Sigmoid colon (tissue), 7 donors: ENCODE results near the gene TNNI3. TPM values are rescaled to one million over a fixed set of nuclear protein-coding genes. Genes with fewer than 3 reads are reported as not detected.

ENCODE experiments used
- DNase-seq: peaks from one replicate; pipeline ENCODE4 v3.0.0-alpha.2; 2019
- H3K27ac ChIP-seq, 4 donors: fragments of 200-600 bp; sonication (generic); one replicate each; pipeline ENCODE4 v1.5.1; 2016 to 2019; ENCODE audit warnings: mild to moderate bottlenecking in 1 of 4
- H3K27me3 ChIP-seq, 3 donors: fragments of 200-600 bp; sonication (generic); one replicate each; pipeline ENCODE4 v1.5.1; 2019; ENCODE audit warnings: mild to moderate bottlenecking in 1 of 3
- H3K36me3 ChIP-seq, 4 donors: fragments of 200-600 bp; sonication (generic); one replicate each; pipeline ENCODE4 v1.5.1; 2016 to 2019
- H3K4me1 ChIP-seq, 4 donors: fragments of 200-600 bp; sonication (generic); one replicate each; pipeline ENCODE4 v1.5.1; 2017 to 2019
- H3K4me3 ChIP-seq, 4 donors: fragments of 200-600 bp; sonication (generic); one replicate each; pipeline ENCODE4 v1.5.1; 2017 to 2019; ENCODE audit warnings: mild to moderate bottlenecking in 2 of 4, moderate library complexity in 1 of 4
- H3K9me3 ChIP-seq, 4 donors: fragments of 200-600 bp in 3 of 4; sonication (generic) in 3 of 4; one replicate each; pipeline versions ENCODE4 v1.5.1 to v1.6.1; 2013 to 2019
- CTCF ChIP-seq, 4 experiments: fragments of 450-650 bp in 3 of 4; fragments of 200-600 bp in 1 of 4; IDR thresholded peaks; one replicate each; pipeline ENCODE4 v1.5.1; 2016 to 2019; ENCODE audit warnings: antibody characterized with exemption in 4 of 4, mild to moderate bottlenecking in 3 of 4, moderate library complexity in 2 of 4
- EP300 ChIP-seq, 4 donors: sonication (generic); formaldehyde crosslinking; IDR thresholded peaks; one replicate each; pipeline ENCODE4 v1.6.1; 2017; ENCODE audit warnings: antibody characterized with exemption in 4 of 4
- POLR2A ChIP-seq, 2 donors: fragments of 450-650 bp; IDR thresholded peaks; one replicate each; pipeline ENCODE4 v1.6.1; 2016; ENCODE audit warnings: antibody characterized with exemption in 2 of 2, mild to moderate bottlenecking in 2 of 2, moderate library complexity in 2 of 2
- POLR2AphosphoS5 ChIP-seq, 4 donors: sonication (generic); formaldehyde crosslinking; IDR thresholded peaks; one replicate each; pipeline ENCODE4 v1.6.1; 2017; ENCODE audit warnings: antibody characterized with exemption in 4 of 4
- WGBS, 2 donors: extraction: QIAGEN DNeasy Blood & Tissue Kit; methylation state at CpG; one replicate each; pipeline ENCODE4 v1.1.7; 2013; 5-methylcytosine and 5-hydroxymethylcytosine counted together
- intact Hi-C: fragments of 100-400 bp; cut with DNase I; formaldehyde crosslinking; loops from one replicate; pipeline ENCODE4 v1.15.1; 2023
- polyA plus RNA-seq, 3 donors: library from polyadenylated mRNA; stranded (reverse); fragments of 200-250 nt; gene quantifications; one replicate each; pipeline ENCODE4 v1.2.3, GENCODE V29; 2013
- total RNA-seq, 4 donors: library from RNA; depleted of rRNA; stranded (reverse); fragments of >200 nt; gene quantifications; one replicate each; pipeline ENCODE4 v1.1.0, GENCODE V29; 2016
- donor health status: healthy with polysubstance abuse.
- donor health status: Bipolar disorder and iron deficiency.
- donor health status: healthy.

Gene TNNI3
- total and polyA plus RNA-seq, 7 donors, result 3.6 to 45.5 (median 3.6) TPM; not detected in 4

GRCh38 chr19:55198651-55199050 is 41.1 kb upstream of the TNNI3 start:
- DNase-seq, result no peak
- no peaks in the 10 kb centered on the region for H3K4me1 ChIP-seq
- H3K27me3 ChIP-seq, result no peaks in the 10 kb centered on the region
- H3K36me3 ChIP-seq, result no peaks in the 10 kb centered on the region
- no peak overlapping the region for H3K27ac ChIP-seq
- TF ChIP-seq POLR2AphosphoS5 (IDR thresholded peaks at IDR 0.05) (no peak), EP300 (IDR thresholded peaks at IDR 0.05) (no peak)
- WGBS, 2 donors, result 77% methylated on average over 5 of the region's 5 CpGs
- intact Hi-C loops, result no loop called here
- H3K4me3 ChIP-seq, result no peak overlapping the region
- no peaks in the 10 kb centered on the region for H3K9me3 ChIP-seq

DNA sequence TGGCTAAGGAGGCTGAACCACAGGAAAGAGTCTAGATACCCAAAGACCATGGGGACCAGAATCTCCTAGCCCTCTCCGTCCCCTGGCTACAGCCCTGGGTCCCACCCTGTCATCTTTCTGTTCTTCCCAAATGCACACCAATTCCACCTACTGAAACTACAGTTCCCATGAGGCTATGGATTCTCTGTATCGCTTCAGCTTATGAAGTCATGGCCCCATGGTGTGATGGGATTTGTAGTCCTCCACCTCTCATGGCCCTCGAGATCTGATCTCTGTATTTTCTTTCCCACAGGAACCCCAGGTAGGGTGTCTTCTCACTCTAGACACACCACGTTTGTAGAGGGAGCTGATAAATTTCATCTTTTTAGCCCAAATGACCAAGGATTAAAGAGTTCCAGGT is 40.0 kb upstream of the TNNI3 start:
- intact Hi-C loops, result no loop called here
- DNase-seq, result no peak
- WGBS, 2 donors, result 73 to 84% methylated on average over 4 of the region's 4 CpGs
- H3K27me3 ChIP-seq, result peaks cover 0 to 6% (median 0%) of the 10 kb centered on the region in 3 donors
- no peak for TF ChIP-seq POLR2AphosphoS5 (IDR thresholded peaks at IDR 0.05)
- no peak for TF ChIP-seq EP300 (IDR thresholded peaks at IDR 0.05)
- no peak for TF ChIP-seq POLR2A (IDR thresholded peaks at IDR 0.05)
- no peak overlapping the region for H3K4me3 ChIP-seq
- H3K27ac ChIP-seq, result no peak overlapping the region
- H3K4me1 ChIP-seq, result no peaks in the 10 kb centered on the region
- H3K9me3 ChIP-seq, result no peaks in the 10 kb centered on the region
- no peaks in the 10 kb centered on the region for H3K36me3 ChIP-seq

GRCh38 chr19:55196803-55197202 is 39.3 kb upstream of the TNNI3 start:
- H3K27me3 ChIP-seq, result peaks cover 0 to 9% (median 0%) of the 10 kb centered on the region in 3 donors
- 91 to 94% methylated on average over 10 of the region's 10 CpGs for WGBS, 2 donors

DNA sequence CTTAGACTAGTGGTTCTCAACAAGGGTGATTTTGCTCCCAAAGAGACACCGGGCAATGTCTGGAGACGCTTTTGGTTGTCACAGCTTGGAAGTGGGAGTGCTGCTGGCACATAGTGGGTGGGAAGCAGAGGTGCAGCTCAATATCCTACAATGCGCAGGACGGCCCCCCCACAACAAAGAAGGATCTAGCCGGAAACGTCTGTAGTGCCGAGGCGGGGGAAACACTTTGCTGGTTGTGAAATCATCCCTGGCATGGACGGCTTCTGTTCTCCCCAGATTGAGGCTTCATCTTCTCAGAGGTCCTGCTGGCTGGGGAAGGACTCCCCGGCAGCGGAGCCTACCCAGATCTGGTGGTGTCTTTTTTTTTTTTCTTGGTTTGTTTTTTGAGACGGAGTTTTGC is 35.9 kb upstream of the TNNI3 start:
- DNase-seq, result no peak
- no peak for TF ChIP-seq CTCF (IDR thresholded peaks at IDR 0.05)
- no peak for TF ChIP-seq POLR2AphosphoS5 (IDR thresholded peaks at IDR 0.05)
- TF ChIP-seq EP300 (IDR thresholded peaks at IDR 0.05), result no peak
- TF ChIP-seq POLR2A (IDR thresholded peaks at IDR 0.05), result no peak
- H3K4me3 ChIP-seq, result no peak overlapping the region
- peaks cover 0 to 9% (median 0%) of the 10 kb centered on the region in 3 donors for H3K27me3 ChIP-seq
- H3K9me3 ChIP-seq, result no peaks in the 10 kb centered on the region
- no peak overlapping the region for H3K27ac ChIP-seq
- H3K4me1 ChIP-seq, result no peaks in the 10 kb centered on the region
- no peaks in the 10 kb centered on the region for H3K36me3 ChIP-seq
- 82 to 88% methylated on average over 12 of the region's 12 CpGs for WGBS, 2 donors
- intact Hi-C loops, result no loop called here

More at GRCh38 chr19:55196803-55197202, 39.3 kb upstream of the TNNI3 start:
- Histone ChIP-seq H3K4me1 (no peaks in the 10 kb centered on the region), H3K9me3 (no peaks in the 10 kb centered on the region), H3K27ac (no peak overlapping the region), H3K36me3 (no peaks in the 10 kb centered on the region), H3K4me3 (no peak overlapping the region)
- DNase-seq, result no peak
- TF ChIP-seq EP300 (IDR thresholded peaks at IDR 0.05) (no peak), CTCF (IDR thresholded peaks at IDR 0.05) (no peak), POLR2AphosphoS5 (IDR thresholded peaks at IDR 0.05) (no peak), POLR2A (IDR thresholded peaks at IDR 0.05) (no peak)
- intact Hi-C loops, result no loop called here

- 75 to 84% methylated on average over 15 of the region's 15 CpGs for WGBS, 2 donors
- H3K27me3 ChIP-seq, result peaks cover 0 to 25% (median 0%) of the 10 kb centered on the region in 3 donors
- intact Hi-C loops, result no loop called here
These were observed 31.9 kb upstream of the TNNI3 start for GRCh38 chr19:55189403-55189835.

More at GRCh38 chr19:55189403-55189835, 31.9 kb upstream of the TNNI3 start:
- Histone ChIP-seq H3K27ac (no peak overlapping the region), H3K36me3 (no peaks in the 10 kb centered on the region), H3K4me3 (no peak overlapping the region), H3K4me1 (no peaks in the 10 kb centered on the region), H3K9me3 (no peaks in the 10 kb centered on the region)
- DNase-seq, result peak; percentile 87
- TF ChIP-seq CTCF (IDR thresholded peaks at IDR 0.05) (no peak), POLR2AphosphoS5 (IDR thresholded peaks at IDR 0.05) (peak in 2 of 4 donors; percentile 6 to 30)
